Osteoblast (primary cell): ENCODE data around the gene MT1M. TPM values are rescaled to one million over a fixed set of nuclear protein-coding genes. Genes with fewer than 3 reads are reported as not detected.

Experiments used
- DNase-seq: peaks from one replicate; pipeline ENCODE4 v3.0.0; 2011; ENCODE audit warnings: low spot score, mixed read lengths; ENCODE audit not compliant: insufficient read length; ENCODE audit errors: missing footprints
- H2AFZ ChIP-seq: 2 replicates; pipeline ENCODE4 v1.6.0; 2011; ENCODE audit warnings: mild to moderate bottlenecking, low read length
- H3K27ac ChIP-seq: 2 replicates; pipeline ENCODE4 v1.5.1; 2011; ENCODE audit warnings: mild to moderate bottlenecking, low read depth, low read length, moderate library complexity
- H3K27me3 ChIP-seq: 2 replicates; pipeline ENCODE4 v1.6.0; 2012; ENCODE audit warnings: mild to moderate bottlenecking, control low read depth, inconsistent platforms, low read length, moderate library complexity; ENCODE audit not compliant: insufficient read depth
- H3K36me3 ChIP-seq: 2 replicates; pipeline ENCODE4 v1.5.1; 2011; ENCODE audit warnings: mild to moderate bottlenecking, low read length, control low read depth, moderate library complexity; ENCODE audit not compliant: insufficient read depth
- H3K4me1 ChIP-seq: 2 replicates; pipeline ENCODE4 v1.5.1; 2011; ENCODE audit warnings: mild to moderate bottlenecking, low read length, control low read depth, moderate library complexity; ENCODE audit not compliant: insufficient read depth
- H3K4me2 ChIP-seq: 2 replicates; pipeline ENCODE4 v1.6.0; 2011; ENCODE audit warnings: mild to moderate bottlenecking, low read length; ENCODE audit not compliant: insufficient read depth
- H3K4me3 ChIP-seq: fragments of 200-600 bp; sonication (generic); 3 replicates; pipeline ENCODE4 v1.5.1; 2012; ENCODE audit warnings: mild to moderate bottlenecking, low read length, inconsistent platforms; ENCODE audit not compliant: insufficient read depth
- H3K79me2 ChIP-seq: 2 replicates; pipeline ENCODE4 v1.6.0; 2012; ENCODE audit warnings: mild to moderate bottlenecking, low read length, control low read depth, inconsistent platforms; ENCODE audit not compliant: insufficient read depth
- H3K9me3 ChIP-seq: 2 replicates; pipeline ENCODE4 v1.5.1; 2011; ENCODE audit warnings: low read depth, low read length, control low read depth
- H4K20me1 ChIP-seq: 2 replicates; pipeline ENCODE4 v1.6.0; 2012; ENCODE audit warnings: mild to moderate bottlenecking, low read length, control low read depth; ENCODE audit not compliant: insufficient read depth
- total RNA-seq: library from RNA; depleted of rRNA; stranded (reverse); fragments of >200 nt; gene quantifications from 2 replicates; pipeline ENCODE4 v1.2.3, GENCODE V29; 2012
- TF ChIP-seq, protein P1 (sequence below): IDR thresholded peaks from 2 replicates; pipeline ENCODE4 v1.5.1; 2011; ENCODE audit warnings: mild to moderate bottlenecking, low read depth, low read length, moderate library complexity; ENCODE audit errors: extremely low read depth

MT1M gene
- total RNA-seq, 1 donor, result 8.7 TPM

- Histone ChIP-seq H2AFZ (peak overlapping the region; percentile 45), H3K79me2 (no peaks in the 10 kb centered on the region), H3K4me3 (peak overlapping the region; percentile 79), H3K27me3 (no peaks in the 10 kb centered on the region), H3K4me2 (peak overlapping the region; percentile 83), H4K20me1 (no peaks in the 10 kb centered on the region), H3K9me3 (no peaks in the 10 kb centered on the region), H3K36me3 (no peaks in the 10 kb centered on the region), H3K4me1 (peaks cover 70% of the 10 kb centered on the region), H3K27ac (peak overlapping the region; percentile 98)
- TF ChIP-seq, protein P1, sequence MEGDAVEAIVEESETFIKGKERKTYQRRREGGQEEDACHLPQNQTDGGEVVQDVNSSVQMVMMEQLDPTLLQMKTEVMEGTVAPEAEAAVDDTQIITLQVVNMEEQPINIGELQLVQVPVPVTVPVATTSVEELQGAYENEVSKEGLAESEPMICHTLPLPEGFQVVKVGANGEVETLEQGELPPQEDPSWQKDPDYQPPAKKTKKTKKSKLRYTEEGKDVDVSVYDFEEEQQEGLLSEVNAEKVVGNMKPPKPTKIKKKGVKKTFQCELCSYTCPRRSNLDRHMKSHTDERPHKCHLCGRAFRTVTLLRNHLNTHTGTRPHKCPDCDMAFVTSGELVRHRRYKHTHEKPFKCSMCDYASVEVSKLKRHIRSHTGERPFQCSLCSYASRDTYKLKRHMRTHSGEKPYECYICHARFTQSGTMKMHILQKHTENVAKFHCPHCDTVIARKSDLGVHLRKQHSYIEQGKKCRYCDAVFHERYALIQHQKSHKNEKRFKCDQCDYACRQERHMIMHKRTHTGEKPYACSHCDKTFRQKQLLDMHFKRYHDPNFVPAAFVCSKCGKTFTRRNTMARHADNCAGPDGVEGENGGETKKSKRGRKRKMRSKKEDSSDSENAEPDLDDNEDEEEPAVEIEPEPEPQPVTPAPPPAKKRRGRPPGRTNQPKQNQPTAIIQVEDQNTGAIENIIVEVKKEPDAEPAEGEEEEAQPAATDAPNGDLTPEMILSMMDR, result no peak
- DNase-seq, result no peak
Measured at GRCh38 chr16:56608876-56609462, 23.5 kb upstream of the MT1M start.

- H3K9me3 ChIP-seq, result no peaks in the 10 kb centered on the region
- H3K4me1 ChIP-seq, result peaks cover 76% of the 10 kb centered on the region
- H3K4me3 ChIP-seq, result peak overlapping the region; percentile 79
- H2AFZ ChIP-seq, result no peak overlapping the region
- H3K36me3 ChIP-seq, result no peaks in the 10 kb centered on the region
- TF ChIP-seq, protein P1, result no peak
- peak; percentile 86 for DNase-seq
- peak overlapping the region; percentile 83 for H3K4me2 ChIP-seq
- no peaks in the 10 kb centered on the region for H3K27me3 ChIP-seq
- no peaks in the 10 kb centered on the region for H4K20me1 ChIP-seq
- no peaks in the 10 kb centered on the region for H3K79me2 ChIP-seq
- peak overlapping the region; percentile 98 for H3K27ac ChIP-seq
Measured at GRCh38 chr16:56609463-56609921, 23.0 kb upstream of the MT1M start.

GRCh38 chr16:56610017-56610608, 22.3 kb upstream of the MT1M start:
- H3K27ac ChIP-seq, result peak overlapping the region; percentile 98
- no peaks in the 10 kb centered on the region for H3K9me3 ChIP-seq
- DNase-seq, result peak; percentile 86
- peak overlapping the region; percentile 11 for H2AFZ ChIP-seq
- no peaks in the 10 kb centered on the region for H3K27me3 ChIP-seq
- H3K36me3 ChIP-seq, result no peaks in the 10 kb centered on the region
- H3K4me2 ChIP-seq, result peak overlapping the region; percentile 83
- H3K4me1 ChIP-seq, result peaks cover 82% of the 10 kb centered on the region
- H3K4me3 ChIP-seq, result peak overlapping the region; percentile 79
- TF ChIP-seq, protein P1, result no peak
- H3K79me2 ChIP-seq, result no peaks in the 10 kb centered on the region
- H4K20me1 ChIP-seq, result no peaks in the 10 kb centered on the region

GRCh38 chr16:56610609-56611111, 21.8 kb upstream of the MT1M start:
- Histone ChIP-seq H3K27me3 (no peaks in the 10 kb centered on the region), H3K79me2 (no peaks in the 10 kb centered on the region), H3K36me3 (no peaks in the 10 kb centered on the region), H3K9me3 (no peaks in the 10 kb centered on the region), H2AFZ (peak overlapping the region; percentile 14), H3K4me2 (peak overlapping the region; percentile 83), H3K4me3 (peak overlapping the region; percentile 79), H4K20me1 (no peaks in the 10 kb centered on the region), H3K27ac (peak overlapping the region; percentile 98), H3K4me1 (peaks cover 84% of the 10 kb centered on the region)
- TF ChIP-seq, protein P1, result no peak
- no peak for DNase-seq
